GM10266 (cell line): Measurements from ENCODE around the gene DGKA.
A peak's percentile ranks its signal among the peaks of the same experiment; 100 is the strongest.
"Not testable (repeated sequence)": the region's sequence is repeated elsewhere in the genome, so short reads cannot be mapped to it uniquely, and the experiment has no call there.

Experiments
- DNase-seq: peaks from one replicate; pipeline ENCODE4 v3.0.0; 2012; ENCODE audit errors: extremely low spot score
- CTCF ChIP-seq: IDR thresholded peaks from 2 replicates; pipeline ENCODE4 v1.5.1; 2012; ENCODE audit warnings: mild to moderate bottlenecking, low read depth; ENCODE audit not compliant: control insufficient read depth, insufficient read depth; ENCODE audit errors: missing control alignments

The DGKA gene

GRCh38 chr12:55991110-55991509 lies 60.1 kb downstream of the DGKA start:
- no peak for DNase-seq
- TF ChIP-seq CTCF, result no peak

GRCh38 chr12:55993230-55993853 lies 62.4 kb downstream of the DGKA start:
- TF ChIP-seq CTCF, result no peak
- no peak for DNase-seq

- no peak for TF ChIP-seq CTCF
- no peak for DNase-seq
Observed at GRCh38 chr12:55995366-55995765, 64.4 kb downstream of the DGKA start.

- peak; percentile 89 for TF ChIP-seq CTCF
Observed at GRCh38 chr12:55996201-55996714, 65.3 kb downstream of the DGKA start.

GRCh38 chr12:55996715-55997534 lies 66.0 kb downstream of the DGKA start, which contains the start of gene SUOX:
Gene SUOX (plus strand): TSS chr12:55997276. CDS start chr12:56002222, 4,946 bp downstream.
- TF ChIP-seq CTCF, result no peak
- peak; percentile 98 for DNase-seq

More at GRCh38 chr12:55996201-55996714, 65.3 kb downstream of the DGKA start:
- peak; percentile 66 for DNase-seq

- no peak for TF ChIP-seq CTCF
- no peak for DNase-seq
Observed at GRCh38 chr12:55997535-55997859, 66.5 kb downstream of the DGKA start.

- not testable (repeated sequence) for DNase-seq
Observed at GRCh38 chr12:55999522-55999921, 68.6 kb downstream of the DGKA start.

- not testable (repeated sequence) for DNase-seq
Observed at GRCh38 chr12:55999999-56000540, 69.1 kb downstream of the DGKA start.
